Measurements from ENCODE around the gene MGAT3.

DNA sequence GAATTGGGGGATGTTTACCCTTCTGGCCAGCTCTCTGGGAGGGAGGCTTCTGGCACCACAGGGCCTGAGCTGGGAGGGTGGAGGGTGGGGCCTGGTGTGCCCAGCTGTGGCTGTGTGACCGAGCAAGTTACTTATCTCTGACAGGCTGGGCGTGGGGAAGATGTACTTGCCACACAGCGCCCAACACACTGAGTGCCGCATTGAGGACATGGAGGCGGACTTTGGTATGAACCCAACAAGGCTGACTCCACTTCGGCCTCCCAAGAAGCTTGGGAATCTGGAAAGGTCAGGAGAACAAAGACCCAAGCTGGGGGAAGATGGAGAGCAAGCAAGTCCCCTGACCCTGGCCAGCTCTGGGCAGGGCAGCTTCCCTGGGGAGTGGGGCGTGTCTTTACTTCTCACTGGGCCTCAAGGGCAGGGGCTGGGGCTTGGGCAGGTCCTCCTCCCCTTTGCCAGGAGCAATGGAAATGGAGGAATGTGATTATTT, 2.4 kb upstream of the MGAT3 start:
- TF ChIP-seq, protein P1, sequence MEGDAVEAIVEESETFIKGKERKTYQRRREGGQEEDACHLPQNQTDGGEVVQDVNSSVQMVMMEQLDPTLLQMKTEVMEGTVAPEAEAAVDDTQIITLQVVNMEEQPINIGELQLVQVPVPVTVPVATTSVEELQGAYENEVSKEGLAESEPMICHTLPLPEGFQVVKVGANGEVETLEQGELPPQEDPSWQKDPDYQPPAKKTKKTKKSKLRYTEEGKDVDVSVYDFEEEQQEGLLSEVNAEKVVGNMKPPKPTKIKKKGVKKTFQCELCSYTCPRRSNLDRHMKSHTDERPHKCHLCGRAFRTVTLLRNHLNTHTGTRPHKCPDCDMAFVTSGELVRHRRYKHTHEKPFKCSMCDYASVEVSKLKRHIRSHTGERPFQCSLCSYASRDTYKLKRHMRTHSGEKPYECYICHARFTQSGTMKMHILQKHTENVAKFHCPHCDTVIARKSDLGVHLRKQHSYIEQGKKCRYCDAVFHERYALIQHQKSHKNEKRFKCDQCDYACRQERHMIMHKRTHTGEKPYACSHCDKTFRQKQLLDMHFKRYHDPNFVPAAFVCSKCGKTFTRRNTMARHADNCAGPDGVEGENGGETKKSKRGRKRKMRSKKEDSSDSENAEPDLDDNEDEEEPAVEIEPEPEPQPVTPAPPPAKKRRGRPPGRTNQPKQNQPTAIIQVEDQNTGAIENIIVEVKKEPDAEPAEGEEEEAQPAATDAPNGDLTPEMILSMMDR (IDR thresholded peaks at IDR 0.05 in 2 of 3, conservative IDR thresholded peaks at IDR 0.05 in 1 of 3; ENCODE audit: borderline replicate concordance in 1 of 3, insufficient read depth in 1 of 3, low read depth in 2 of 3, low read length in 2 of 3) = no peak
- TF ChIP-seq RAD21 (IDR thresholded peaks at IDR 0.05; ENCODE audit: low read depth) = no peak

Data from HCT116 (cell line).